Stimulated activated CD8-positive, alpha-beta memory T cell treated with anti-CD3 and anti-CD28 coated beads, Interleukin-15, amount 100 ng/mL, for 48 hours (primary cell): ENCODE measurements around the gene ARPP21.

ENCODE experiments used
- DNase-seq, 2 donors: peaks; one replicate each; pipeline ENCODE4 v3.0.0-alpha.2; 2020; ENCODE audit warnings: low read depth in 2 of 2

ARPP21 gene

GRCh38 chr3:35641920-35642527 is 2.7 kb downstream of the ARPP21 start:
- DNase-seq = no peak

- no peak for DNase-seq
Measured at GRCh38 chr3:35643495-35643894, 4.2 kb downstream of the ARPP21 start.

GRCh38 chr3:35644451-35644850 is 5.1 kb downstream of the ARPP21 start:
- no peak for DNase-seq

GRCh38 chr3:35645189-35645588 is 5.9 kb downstream of the ARPP21 start:
- DNase-seq = no peak

GRCh38 chr3:35646081-35646480 is 6.8 kb downstream of the ARPP21 start:
- no peak for DNase-seq

GRCh38 chr3:35647461-35647860 is 8.1 kb downstream of the ARPP21 start:
- DNase-seq = no peak

GRCh38 chr3:35648347-35648746 is 9.0 kb downstream of the ARPP21 start:
- no peak for DNase-seq

GRCh38 chr3:35649405-35649804 is 10.1 kb downstream of the ARPP21 start:
- DNase-seq = no peak

GRCh38 chr3:35651426-35651825 is 12.1 kb downstream of the ARPP21 start:
- DNase-seq = no peak

GRCh38 chr3:35651851-35652250 is 12.5 kb downstream of the ARPP21 start:
- no peak for DNase-seq

- no peak for DNase-seq
Measured at GRCh38 chr3:35653347-35653746, 14.0 kb downstream of the ARPP21 start.

GRCh38 chr3:35654476-35654875 is 15.2 kb downstream of the ARPP21 start:
- no peak for DNase-seq

- DNase-seq = no peak
Measured at GRCh38 chr3:35658686-35659085, 19.4 kb downstream of the ARPP21 start.

- DNase-seq = no peak
Measured at GRCh38 chr3:35659768-35660167, 20.4 kb downstream of the ARPP21 start.

GRCh38 chr3:35663471-35663870 is 24.1 kb downstream of the ARPP21 start:
- DNase-seq = no peak

GRCh38 chr3:35664460-35664919 is 25.2 kb downstream of the ARPP21 start:
- no peak for DNase-seq

- DNase-seq = no peak
Measured at GRCh38 chr3:35665390-35666055, 26.2 kb downstream of the ARPP21 start.

- no peak for DNase-seq
Measured at GRCh38 chr3:35666888-35667287, 27.6 kb downstream of the ARPP21 start.

- DNase-seq = no peak
Measured at GRCh38 chr3:35670408-35670965, 31.2 kb downstream of the ARPP21 start.

GRCh38 chr3:35671483-35671882 is 32.2 kb downstream of the ARPP21 start:
- no peak for DNase-seq

- DNase-seq = no peak
Measured at GRCh38 chr3:35673017-35673416, 33.7 kb downstream of the ARPP21 start.

- no peak for DNase-seq
Measured at GRCh38 chr3:35674451-35675109, 35.3 kb downstream of the ARPP21 start.

GRCh38 chr3:35675206-35675605 is 35.9 kb downstream of the ARPP21 start:
- DNase-seq = no peak
